ENCODE results near the gene PRKRIP1.
"Not testable (repeated sequence)": the region's sequence is repeated elsewhere in the genome, so short reads cannot be mapped to it uniquely, and the experiment has no call there.

PRKRIP1 gene

GRCh38 chr7:102432442-102433218 is 36.5 kb downstream of the PRKRIP1 start:
- no peak for DNase-seq

GRCh38 chr7:102433219-102434038 is 37.3 kb downstream of the PRKRIP1 start, which contains the start of gene ORAI2:
Gene ORAI2, plus strand, starts transcription at chr7:102433575. Its CDS starts 5,382 bp downstream, at chr7:102438957.
- DNase-seq: peak; percentile 89

DNA sequence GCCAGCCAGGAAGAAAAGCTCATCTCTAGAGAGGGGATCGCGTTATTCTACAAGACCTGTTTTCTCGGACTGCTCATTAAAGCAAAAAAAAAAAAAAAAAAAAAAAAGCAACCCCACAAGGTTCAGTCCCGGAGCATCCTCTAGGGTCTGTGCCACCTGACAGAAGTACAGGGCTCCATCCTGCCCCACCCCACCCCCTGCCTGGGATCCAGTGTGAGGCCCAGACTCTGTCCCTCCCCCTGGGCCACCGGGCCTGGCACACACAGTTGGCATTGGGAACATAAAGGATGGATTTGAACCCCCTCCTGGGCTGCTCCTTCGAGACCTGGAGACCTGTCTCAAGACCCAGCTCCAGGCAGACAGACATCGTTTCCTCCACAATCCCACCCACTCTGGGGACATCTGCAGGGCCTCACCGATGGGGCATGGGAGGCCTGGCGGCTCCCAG is 37.9 kb downstream of the PRKRIP1 start:
- no peak for DNase-seq

- DNase-seq: no peak
Measured at GRCh38 chr7:102436118-102436517, 40.0 kb downstream of the PRKRIP1 start.

DNA sequence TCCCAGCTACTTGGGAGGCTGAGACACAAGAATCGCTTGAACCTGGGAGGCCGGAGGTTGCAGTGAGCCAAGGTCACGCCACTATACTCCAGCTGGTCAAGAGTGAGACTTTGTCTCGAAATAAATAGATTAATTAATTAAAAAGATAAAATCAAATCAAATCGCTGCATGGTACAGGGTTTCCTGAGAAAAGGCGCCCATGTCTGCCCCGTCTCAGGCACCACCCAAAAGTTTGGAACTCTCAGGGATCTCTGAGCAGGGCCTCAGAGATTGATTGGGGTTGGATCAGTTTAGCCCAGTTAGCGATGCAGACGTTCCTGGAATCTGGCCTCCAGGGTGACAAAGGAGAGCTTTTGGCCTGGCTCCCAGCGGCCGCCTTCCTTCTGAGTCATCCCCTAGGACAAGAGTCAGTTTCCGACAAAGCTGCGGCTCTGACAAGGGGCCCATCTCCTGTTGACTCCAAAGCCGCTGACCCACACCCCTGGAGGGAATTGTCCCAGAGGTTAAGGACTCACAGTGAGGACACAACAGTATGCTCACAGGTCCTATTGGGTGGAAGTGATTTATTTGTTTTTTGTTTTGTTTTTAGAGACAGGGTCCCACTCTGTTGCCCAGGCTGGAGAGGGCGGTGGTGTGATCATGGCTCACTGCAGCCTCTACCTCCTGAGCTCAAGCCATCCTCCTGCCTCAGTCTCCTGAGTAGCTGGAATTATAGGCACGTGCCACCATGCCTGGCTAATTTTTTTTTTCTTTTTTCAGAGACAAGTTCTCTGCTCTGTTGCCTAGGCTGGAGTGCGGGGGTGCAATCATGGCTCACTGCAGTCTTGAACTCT is 44.0 kb downstream of the PRKRIP1 start:
- no peak for DNase-seq

DNA sequence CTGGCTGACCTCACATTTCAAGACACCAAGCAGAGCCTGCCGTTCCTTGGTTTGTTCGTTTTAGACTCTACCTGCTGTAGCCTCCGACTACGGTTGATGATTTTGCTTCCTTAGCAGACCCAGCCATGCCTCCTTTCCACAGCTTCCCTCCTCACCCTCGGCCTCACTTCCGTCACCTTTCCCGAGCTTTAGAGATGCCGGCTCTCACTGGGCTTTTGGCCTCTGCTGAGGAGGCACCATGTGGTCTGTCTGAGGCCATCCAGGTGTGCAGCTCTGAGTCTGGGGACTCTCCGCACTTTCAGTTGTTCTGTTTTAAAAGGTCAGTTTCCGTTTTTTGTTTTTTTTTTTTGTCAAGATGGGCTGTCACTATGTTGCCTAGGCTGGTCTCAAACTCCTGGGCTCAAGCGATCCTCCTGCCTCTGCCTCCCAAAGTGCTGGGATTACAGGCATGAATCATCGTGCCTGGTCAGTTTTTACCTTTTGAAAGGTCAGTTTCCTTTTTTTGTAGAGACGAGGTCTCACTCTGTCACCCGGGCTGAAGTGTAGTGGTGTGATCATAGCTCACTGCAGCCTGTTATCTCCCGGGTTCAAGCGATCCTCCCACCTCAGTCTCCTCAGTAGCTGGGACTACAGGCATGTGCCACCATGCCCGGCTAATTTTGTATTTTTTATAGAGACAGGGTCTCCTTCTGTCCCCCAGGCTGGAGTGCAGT is 49.0 kb downstream of the PRKRIP1 start:
- DNase-seq: no peak

- DNase-seq: no peak
Measured at GRCh38 chr7:102445674-102446071, 49.5 kb downstream of the PRKRIP1 start.

DNA sequence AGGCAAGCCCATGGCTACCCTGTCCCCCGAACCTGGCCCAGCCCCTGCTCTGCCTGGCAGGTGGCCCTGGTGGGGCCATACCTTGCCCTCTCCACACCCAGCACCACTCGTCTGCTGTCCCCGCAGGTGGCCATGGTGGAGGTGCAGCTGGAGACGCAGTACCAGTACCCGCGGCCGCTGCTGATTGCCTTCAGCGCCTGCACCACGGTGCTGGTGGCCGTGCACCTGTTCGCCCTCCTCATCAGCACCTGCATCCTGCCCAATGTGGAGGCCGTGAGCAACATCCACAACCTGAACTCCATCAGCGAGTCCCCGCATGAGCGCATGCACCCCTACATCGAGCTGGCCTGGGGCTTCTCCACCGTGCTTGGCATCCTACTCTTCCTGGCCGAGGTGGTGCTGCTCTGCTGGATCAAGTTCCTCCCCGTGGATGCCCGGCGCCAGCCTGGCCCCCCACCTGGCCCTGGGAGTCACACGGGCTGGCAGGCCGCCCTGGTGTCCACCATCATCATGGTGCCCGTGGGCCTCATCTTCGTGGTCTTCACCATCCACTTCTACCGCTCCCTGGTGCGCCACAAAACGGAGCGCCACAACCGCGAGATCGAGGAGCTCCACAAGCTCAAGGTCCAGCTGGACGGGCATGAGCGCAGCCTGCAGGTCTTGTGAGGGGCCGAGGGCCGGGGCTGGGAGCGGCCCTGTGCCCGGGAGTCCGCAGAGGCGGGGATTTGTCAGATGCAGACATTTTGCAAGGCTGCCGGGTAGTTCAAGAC is 50.4 kb downstream of the PRKRIP1 start:
- no peak for DNase-seq

DNA sequence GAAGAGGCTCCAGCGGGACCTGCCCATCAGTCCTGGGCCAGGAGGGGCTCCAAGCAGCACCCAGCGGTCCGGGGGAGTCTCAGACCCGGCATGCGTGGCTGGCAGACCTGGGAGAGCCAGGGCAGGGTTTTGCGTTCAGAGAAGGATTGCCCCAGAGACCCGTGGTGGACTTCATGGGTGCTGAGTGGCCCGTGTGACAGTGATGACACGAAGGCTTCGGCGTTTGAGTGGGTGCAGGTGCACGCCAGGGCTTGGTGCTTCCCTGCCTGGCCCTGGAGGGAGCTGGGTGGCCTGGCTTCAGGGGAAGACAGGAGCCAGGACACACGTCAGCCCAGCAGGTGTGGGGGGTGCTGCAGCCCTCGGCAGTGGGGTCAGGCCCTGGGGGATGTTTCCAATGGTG is 51.1 kb downstream of the PRKRIP1 start:
- DNase-seq: no peak

- DNase-seq: no peak
Measured at GRCh38 chr7:102449136-102449535, 53.0 kb downstream of the PRKRIP1 start.

DNA sequence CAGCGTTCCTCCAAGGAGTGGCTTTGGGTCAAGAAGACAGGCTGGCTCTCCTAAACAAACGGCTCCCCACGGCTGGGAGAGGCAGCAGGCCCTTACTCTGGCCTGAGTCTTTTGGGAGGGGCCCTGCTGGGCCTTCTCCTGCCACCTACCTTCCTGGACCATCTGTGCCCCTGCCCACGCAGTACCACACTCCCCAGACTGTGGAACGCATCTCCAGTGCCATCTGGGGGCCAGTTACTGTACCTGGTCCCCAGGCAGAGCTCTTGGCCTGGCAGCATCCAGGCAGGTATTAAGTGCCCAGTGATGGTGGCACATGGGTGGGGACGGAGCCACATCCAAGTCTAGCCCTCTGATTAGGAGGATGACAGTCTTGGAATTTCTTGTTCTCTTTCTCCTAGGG is 54.1 kb downstream of the PRKRIP1 start:
- peak; percentile 61 to 62 for DNase-seq

GRCh38 chr7:102451371-102452054 is 55.4 kb downstream of the PRKRIP1 start:
- no peak for DNase-seq

GRCh38 chr7:102452451-102452850 is 56.3 kb downstream of the PRKRIP1 start:
- no peak for DNase-seq

DNA sequence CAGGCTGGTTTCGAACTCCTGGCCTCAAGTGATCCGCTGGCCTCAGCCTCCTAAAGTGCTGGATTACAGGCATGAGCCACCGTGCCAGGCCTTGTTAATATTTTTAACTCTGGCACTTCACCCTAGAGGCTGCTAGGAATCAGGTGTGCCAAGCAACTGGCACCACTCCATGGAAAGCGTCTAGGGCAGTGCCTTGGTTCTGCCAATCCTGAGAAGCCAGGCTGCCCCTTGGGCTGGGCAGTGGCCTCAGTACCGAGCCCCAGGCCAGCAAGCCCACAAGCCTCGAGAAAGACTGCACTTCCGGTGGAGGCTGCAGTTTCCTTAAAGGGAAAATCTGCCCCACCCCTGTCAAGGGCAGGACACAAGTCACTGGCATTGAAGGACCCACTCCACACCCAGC is 57.2 kb downstream of the PRKRIP1 start:
- no peak for DNase-seq

DNA sequence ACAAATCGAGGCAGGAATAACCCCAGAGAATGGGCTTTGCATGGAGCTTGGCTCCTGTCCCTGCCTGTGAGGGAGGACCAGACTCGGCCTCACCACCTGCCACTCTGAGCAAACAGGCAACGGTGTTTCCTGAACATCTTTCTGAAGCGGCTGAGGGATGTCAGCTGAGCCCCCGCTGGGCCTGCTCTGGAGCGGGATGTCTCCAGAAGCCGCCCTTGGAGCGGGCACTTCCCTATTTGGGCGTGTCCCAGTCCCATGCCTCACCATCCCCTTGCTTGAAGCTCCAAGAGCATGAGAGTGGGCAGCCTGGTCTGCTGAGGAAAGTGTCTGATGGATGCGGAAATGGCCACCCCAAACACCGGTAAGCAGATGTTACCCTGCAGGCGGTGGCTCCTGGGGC is 58.3 kb downstream of the PRKRIP1 start:
- no peak for DNase-seq

GRCh38 chr7:102454932-102455331 is 58.8 kb downstream of the PRKRIP1 start:
- DNase-seq: not testable (repeated sequence)

- DNase-seq: no peak
Measured at GRCh38 chr7:102455596-102455995, 59.4 kb downstream of the PRKRIP1 start.

DNA sequence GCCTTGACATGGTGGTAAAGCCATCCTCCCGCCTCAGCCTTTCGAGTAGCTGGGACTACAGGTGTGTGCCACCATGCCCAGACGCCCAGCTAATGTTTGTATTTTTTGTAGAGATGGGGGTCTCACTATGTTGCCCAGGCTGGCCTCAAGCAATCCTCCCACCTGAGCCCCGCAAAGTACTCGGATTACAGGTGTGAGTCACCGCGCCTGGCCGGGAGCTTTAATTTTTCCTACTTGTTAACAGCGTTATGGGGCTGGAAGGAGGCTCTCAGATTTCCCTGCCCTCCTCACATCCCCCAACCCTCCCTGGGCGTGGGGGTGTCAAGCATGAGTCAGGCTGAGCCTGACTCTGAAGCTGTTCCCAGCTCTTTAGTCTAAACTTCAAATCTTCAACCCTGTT is 60.2 kb downstream of the PRKRIP1 start:
- DNase-seq: no peak

GRCh38 chr7:102457352-102457924 is 61.3 kb downstream of the PRKRIP1 start:
- DNase-seq: no peak

- no peak for DNase-seq
Measured at GRCh38 chr7:102459221-102459844, 63.2 kb downstream of the PRKRIP1 start.
